WTC11 (cell line): ENCODE results near the gene CCM2. TPM values are rescaled to one million over a fixed set of nuclear protein-coding genes. Genes with fewer than 3 reads are reported as not detected.

Source experiments
- ATAC-seq: fragments of 200-7000 bp; cut with Tn5 transposase; 2 replicates; pipeline ENCODE4 v1.10.0; 2021; ENCODE audit warnings: mild to moderate bottlenecking, moderate library complexity
- CTCF ChIA-PET: fragments of 300-600 bp; sonication (Branson Sonifier 250); formaldehyde crosslinking; loops from one replicate; lab custom pipeline; 2021; ENCODE audit warnings: antibody characterized with exemption; lab: Charles Lee
- POLR2A ChIA-PET: fragments of 350-600 bp; sonication (Branson Sonifier 250); formaldehyde crosslinking; loops from one replicate; lab custom pipeline; 2021; ENCODE audit warnings: antibody characterized with exemption; lab: Charles Lee
- DNase-seq: peaks from one replicate; pipeline ENCODE4 v3.0.0; 2021; ENCODE audit warnings: low spot score
- H3K27ac Mint-ChIP-seq: 2 replicates; pipeline ENCODE4 v1.8.0; 2021; ENCODE audit warnings: mixed read lengths
- H3K27me3 Mint-ChIP-seq: 2 replicates; pipeline ENCODE4 v1.8.0; 2021; ENCODE audit warnings: low read depth, mild to moderate bottlenecking, moderate library complexity, mixed read lengths
- H3K36me3 Mint-ChIP-seq: 2 replicates; pipeline ENCODE4 v1.8.0; 2021; ENCODE audit warnings: mixed read lengths
- H3K4me1 Mint-ChIP-seq: 2 replicates; pipeline ENCODE4 v1.8.0; 2022; ENCODE audit warnings: mixed read lengths
- H3K4me3 Mint-ChIP-seq: 2 replicates; pipeline ENCODE4 v1.8.0; 2021; ENCODE audit warnings: mild to moderate bottlenecking, moderate library complexity, mixed read lengths
- H3K9me3 Mint-ChIP-seq: 2 replicates; pipeline ENCODE4 v1.8.0; 2021; ENCODE audit warnings: mixed read lengths
- ARID4B ChIP-seq: sonication (generic); formaldehyde crosslinking; IDR thresholded peaks from 2 replicates; pipeline ENCODE4 v1.8.0; 2023; ENCODE audit warnings: missing genetic modification reagents, mild to moderate bottlenecking, borderline replicate concordance
- ATF3 ChIP-seq: sonication (generic); formaldehyde crosslinking; conservative IDR thresholded peaks from 2 replicates; pipeline ENCODE4 v1.8.1; 2022; ENCODE audit warnings: mild to moderate bottlenecking, missing genetic modification reagents
- CDX4 ChIP-seq: fragments of 250-450 bp; sonication (Bioruptor Pico); IDR thresholded peaks from 2 replicates; pipeline ENCODE4 v1.9.0; 2021; ENCODE audit warnings: moderate library complexity, mild to moderate bottlenecking, inconsistent platforms, borderline replicate concordance
- E2F4 ChIP-seq: sonication (generic); formaldehyde crosslinking; IDR thresholded peaks from 2 replicates; pipeline ENCODE4 v1.8.1; 2022; ENCODE audit warnings: low read depth, mild to moderate bottlenecking, moderate library complexity, missing genetic modification reagents, borderline replicate concordance
- EMX1 ChIP-seq: fragments of 250-450 bp; sonication (Bioruptor Pico); IDR thresholded peaks from 2 replicates; pipeline ENCODE4 v1.8.0; 2021; ENCODE audit warnings: mild to moderate bottlenecking
- FOXK1 ChIP-seq: sonication (generic); formaldehyde crosslinking; IDR thresholded peaks from 2 replicates; pipeline ENCODE4 v1.8.0; 2022; ENCODE audit warnings: mild to moderate bottlenecking, moderate library complexity, missing genetic modification reagents
- GABPB1 ChIP-seq: sonication (generic); formaldehyde crosslinking; IDR thresholded peaks from 2 replicates; pipeline ENCODE4 v1.8.1; 2023; ENCODE audit warnings: mild to moderate bottlenecking, missing genetic modification reagents
- HMGA2 ChIP-seq: fragments of 250-450 bp; sonication (Bioruptor Pico); IDR thresholded peaks from 2 replicates; pipeline ENCODE4 v1.4.0; 2021; ENCODE audit warnings: mild to moderate bottlenecking, moderate library complexity
- IRF1 ChIP-seq: sonication (generic); formaldehyde crosslinking; IDR thresholded peaks from 2 replicates; pipeline ENCODE4 v1.8.0; 2023; ENCODE audit warnings: missing genetic modification reagents
- JUN ChIP-seq: sonication (generic); formaldehyde crosslinking; IDR thresholded peaks from 2 replicates; pipeline ENCODE4 v1.8.0; 2023; ENCODE audit warnings: mild to moderate bottlenecking, missing genetic modification reagents
- NFATC4 ChIP-seq: fragments of 250-450 bp; sonication (Bioruptor Pico); IDR thresholded peaks from 2 replicates; pipeline ENCODE4 v1.9.0; 2021; ENCODE audit warnings: mild to moderate bottlenecking
- RORB ChIP-seq: fragments of 250-450 bp; sonication (Bioruptor Pico); IDR thresholded peaks from 2 replicates; pipeline ENCODE4 v1.9.0; 2021; ENCODE audit warnings: mild to moderate bottlenecking
- SMAD4 ChIP-seq: sonication (generic); formaldehyde crosslinking; IDR thresholded peaks from 2 replicates; pipeline ENCODE4 v1.8.0; 2022; ENCODE audit warnings: mild to moderate bottlenecking, missing genetic modification reagents
- SP1 ChIP-seq: sonication (generic); formaldehyde crosslinking; conservative IDR thresholded peaks from 2 replicates; pipeline ENCODE4 v1.8.1; 2022; ENCODE audit warnings: missing genetic modification reagents
- TEAD1 ChIP-seq: sonication (generic); formaldehyde crosslinking; IDR thresholded peaks from 2 replicates; pipeline ENCODE4 v1.8.0; 2022; ENCODE audit warnings: mild to moderate bottlenecking, missing genetic modification reagents
- ZBTB21 ChIP-seq: sonication (generic); formaldehyde crosslinking; IDR thresholded peaks from 2 replicates; pipeline ENCODE4 v1.8.1; 2023; ENCODE audit warnings: mild to moderate bottlenecking, missing genetic modification reagents, borderline replicate concordance
- ZNF263 ChIP-seq: sonication (generic); formaldehyde crosslinking; IDR thresholded peaks from 2 replicates; pipeline ENCODE4 v1.8.1; 2022; ENCODE audit warnings: low read depth, mild to moderate bottlenecking, moderate library complexity, missing genetic modification reagents
- ZNF423 ChIP-seq: fragments of 250-450 bp; sonication (Bioruptor Pico); IDR thresholded peaks from 2 replicates; pipeline ENCODE4 v2.1.2; 2022; ENCODE audit warnings: mild to moderate bottlenecking, moderate library complexity
- ZNF532 ChIP-seq: fragments of 250-450 bp; sonication (Bioruptor Pico); IDR thresholded peaks from 2 replicates; pipeline ENCODE4 v1.9.0; 2021; ENCODE audit warnings: mild to moderate bottlenecking, borderline replicate concordance
- total RNA-seq: library from RNA; stranded (reverse); gene quantifications from 3 replicates; pipeline ENCODE4 v1.2.3, GENCODE V29; 2021

Gene CCM2
- total RNA-seq, 1 experiment from 2014 or later: 32.7 TPM

GRCh38 chr7:45089341-45089891 lies 89.4 kb downstream of the CCM2 start:
- Mint-ChIP-seq H3K9me3 (no peaks in the 10 kb centered on the region), H3K27me3 (peaks cover 24% of the 10 kb centered on the region), H3K36me3 (no peaks in the 10 kb centered on the region), H3K4me3 (peak overlapping the region; percentile 74)
- ChIA-PET CTCF (interaction anchor here (0.8 to 3.1 kb wide), 4 partner anchors 22 to 524 kb away, joined by 3 to 21 read pairs (median 9); partner anchors contain the start of gene TBRG4), POLR2A (interaction anchor here (1.0 to 2.5 kb wide), 3 partner anchors 22 to 114 kb away, joined by 3 to 7 read pairs (median 3); partner anchors contain the start of gene TBRG4)
- ATAC-seq: peak; percentile 61
- peak; percentile 95 for DNase-seq
- no peak for TF ChIP-seq ATF3
- TF ChIP-seq, all 79 proteins: peak for 0
- Mint-ChIP-seq H3K4me1 (peaks cover 15% of the 10 kb centered on the region), H3K27ac (no peak overlapping the region)

GRCh38 chr7:45092100-45092930 lies 92.3 kb downstream of the CCM2 start:
- H3K36me3 Mint-ChIP-seq: no peaks in the 10 kb centered on the region
- H3K4me1 Mint-ChIP-seq: peaks cover 15% of the 10 kb centered on the region
- peak overlapping the region; percentile 57 for H3K27ac Mint-ChIP-seq
- TF ChIP-seq ZBTB21 (CRISPR knock-in tag) (no peak), ZNF263 (CRISPR knock-in tag) (no peak), SMAD4 (no peak), E2F4 (no peak), JUN (CRISPR knock-in tag) (no peak), ATF3 (no peak), NFATC4 (CRISPR knock-in tag) (no peak), HMGA2 (CRISPR knock-in tag) (no peak), IRF1 (CRISPR knock-in tag) (no peak), TEAD1 (CRISPR knock-in tag) (no peak), RORB (CRISPR knock-in tag) (no peak), ZNF532 (CRISPR knock-in tag) (no peak)
- TF ChIP-seq, all 79 proteins: peak for 0
- H3K27me3 Mint-ChIP-seq: peaks cover 20% of the 10 kb centered on the region
- H3K9me3 Mint-ChIP-seq: no peaks in the 10 kb centered on the region
- ATAC-seq (peak; percentile 25), DNase-seq (no peak)
- ChIA-PET POLR2A (interaction anchor here (0.5 to 0.6 kb wide), 2 partner anchors 179 to 540 kb away, joined by 4 read pairs; no protein-coding TSS in a partner anchor), CTCF (interaction anchor here (0.8 to 1.9 kb wide), 3 partner anchors 22 to 128 kb away, joined by 3 to 7 read pairs (median 3); no protein-coding TSS in a partner anchor)
- H3K4me3 Mint-ChIP-seq: no peak overlapping the region

GRCh38 chr7:45092931-45093235 lies 92.9 kb downstream of the CCM2 start:
- POLR2A ChIA-PET: no interaction called here
- Mint-ChIP-seq H3K4me3 (no peak overlapping the region), H3K36me3 (no peaks in the 10 kb centered on the region), H3K4me1 (peaks cover 15% of the 10 kb centered on the region), H3K27ac (peak overlapping the region; percentile 57), H3K27me3 (peaks cover 18% of the 10 kb centered on the region), H3K9me3 (no peaks in the 10 kb centered on the region)
- CTCF ChIA-PET: interaction anchor here (0.8 to 1.9 kb wide), 3 partner anchors 23 to 128 kb away, joined by 3 to 7 read pairs (median 3); no protein-coding TSS in a partner anchor
- ATAC-seq: peak; percentile 4
- DNase-seq: no peak
- TF ChIP-seq ARID4B (CRISPR knock-in tag): no peak
- TF ChIP-seq ZNF423 (CRISPR knock-in tag): no peak
- TF ChIP-seq FOXK1 (CRISPR knock-in tag): no peak
- no peak for TF ChIP-seq EMX1 (CRISPR knock-in tag)
- no peak for TF ChIP-seq GABPB1
- TF ChIP-seq HMGA2 (CRISPR knock-in tag): no peak
- no peak for TF ChIP-seq SP1 (CRISPR knock-in tag)
- TF ChIP-seq CDX4 (CRISPR knock-in tag): no peak
